HG03565 (cell line): ENCODE data around the gene NSMCE1.
A peak's percentile ranks its signal among the peaks of the same experiment; 100 is the strongest.
"Not testable (repeated sequence)": the region's sequence is repeated elsewhere in the genome, so short reads cannot be mapped to it uniquely, and the experiment has no call there.

ENCODE experiments used
- ATAC-seq: cut with Tn5 transposase; IDR thresholded peaks from one replicate; pipeline ENCODE4 v1.9.1; 2021; ENCODE audit warnings: mild to moderate bottlenecking, moderate library complexity; ENCODE audit not compliant: unreplicated experiment

NSMCE1 gene

GRCh38 chr16:27220527-27220926, 48.0 kb downstream of the NSMCE1 start:
- no peak for ATAC-seq

- ATAC-seq, result no peak
These were observed 48.5 kb downstream of the NSMCE1 start for GRCh38 chr16:27220120-27220519.

- no peak for ATAC-seq
These were observed 49.4 kb downstream of the NSMCE1 start for GRCh38 chr16:27219161-27219560.

GRCh38 chr16:27218756-27219155, 49.8 kb downstream of the NSMCE1 start:
- no peak for ATAC-seq

GRCh38 chr16:27217256-27217655, 51.3 kb downstream of the NSMCE1 start:
- ATAC-seq, result no peak

GRCh38 chr16:27216297-27216885, 52.2 kb downstream of the NSMCE1 start:
- no peak for ATAC-seq

GRCh38 chr16:27215660-27216059, 52.9 kb downstream of the NSMCE1 start:
- no peak for ATAC-seq

GRCh38 chr16:27214084-27214961, 54.2 kb downstream of the NSMCE1 start:
- no peak for ATAC-seq

GRCh38 chr16:27211026-27211425, 57.5 kb downstream of the NSMCE1 start:
- no peak for ATAC-seq

GRCh38 chr16:27210174-27210573, 58.4 kb downstream of the NSMCE1 start:
- ATAC-seq, result no peak

- ATAC-seq, result no peak
These were observed 59.0 kb downstream of the NSMCE1 start for GRCh38 chr16:27209591-27209990.

GRCh38 chr16:27208796-27209195, 59.8 kb downstream of the NSMCE1 start:
- ATAC-seq, result no peak

- ATAC-seq, result no peak
These were observed 60.4 kb downstream of the NSMCE1 start for GRCh38 chr16:27208081-27208680.

- not testable (repeated sequence) for ATAC-seq
These were observed 61.5 kb downstream of the NSMCE1 start for GRCh38 chr16:27207121-27207520.

- ATAC-seq, result no peak
These were observed 63.0 kb downstream of the NSMCE1 start for GRCh38 chr16:27205423-27206065.

- no peak for ATAC-seq
These were observed 64.2 kb downstream of the NSMCE1 start for GRCh38 chr16:27204312-27204915.

- peak; percentile 84 for ATAC-seq
These were observed 64.9 kb downstream of the NSMCE1 start, which contains the start of gene KDM8 for GRCh38 chr16:27203507-27204311. TSS of gene KDM8 (plus strand) at chr16:27203526. CDS start at chr16:27210124, 6,598 bp downstream.

- peak; percentile 47 for ATAC-seq
These were observed 65.6 kb downstream of the NSMCE1 start for GRCh38 chr16:27202923-27203506.

- ATAC-seq, result not testable (repeated sequence)
These were observed 67.7 kb downstream of the NSMCE1 start for GRCh38 chr16:27200914-27201313.

- peak; percentile 30 for ATAC-seq
These were observed 68.8 kb downstream of the NSMCE1 start for GRCh38 chr16:27199736-27200135.
